Psoas muscle (tissue), 8 donors: Measurements from ENCODE around the gene FAM83F. TPM values are rescaled to one million over a fixed set of nuclear protein-coding genes. Genes with fewer than 3 reads are reported as not detected.
A peak's percentile ranks its signal among the peaks of the same experiment; 100 is the strongest.
"Not testable (repeated sequence)": the region's sequence is repeated elsewhere in the genome, so short reads cannot be mapped to it uniquely, and the experiment has no call there.

ENCODE experiments used
- ATAC-seq, 4 donors: fragments of 200-7000 bp; cut with Tn5 transposase; one replicate each; pipeline ENCODE4 v1.9.1; 2020; ENCODE audit warnings: moderate library complexity in 3 of 4, mild to moderate bottlenecking in 2 of 4
- DNase-seq, 2 donors: peaks; one replicate each; pipeline ENCODE4 v3.0.0-alpha.2; 2020
- H3K27ac ChIP-seq: fragments of 200-600 bp; one replicate; pipeline ENCODE4 v1.8.0; 2022
- H3K27me3 ChIP-seq, 3 donors: fragments of 200-600 bp in 1 of 3; one replicate each; pipeline versions ENCODE4 v1.6.1 to v1.8.0; 2013 to 2022; ENCODE audit warnings: low read length in 2 of 3, mild to moderate bottlenecking in 2 of 3, moderate library complexity in 1 of 3; ENCODE audit not compliant: insufficient read depth in 3 of 3
- H3K36me3 ChIP-seq, 2 donors: fragments of 200-600 bp in 1 of 2; one replicate each; pipeline versions ENCODE4 v1.6.1 to v1.8.0; 2013 to 2022; ENCODE audit warnings: low read depth in 1 of 2, mild to moderate bottlenecking in 1 of 2, moderate library complexity in 1 of 2; ENCODE audit not compliant: insufficient read depth in 1 of 2
- H3K4me1 ChIP-seq: fragments of 200-600 bp; one replicate; pipeline ENCODE4 v1.8.0; 2022
- H3K4me3 ChIP-seq: fragments of 200-600 bp; one replicate; pipeline ENCODE4 v1.8.0; 2022; ENCODE audit warnings: mild to moderate bottlenecking
- H3K9me3 ChIP-seq: fragments of 200-600 bp; one replicate; pipeline ENCODE4 v1.8.0; 2022
- CTCF ChIP-seq: fragments of 200-600 bp; IDR thresholded peaks from one replicate; pipeline ENCODE4 v1.8.0; 2022; ENCODE audit warnings: antibody characterized with exemption
- WGBS, 3 donors: extraction: QIAGEN DNeasy Blood & Tissue Kit; methylation state at CpG; one replicate each; pipeline versions ENCODE4 v1.1.6 to v1.1.7; 2013; 5-methylcytosine and 5-hydroxymethylcytosine counted together
- intact Hi-C, 2 donors: fragments of 100-400 bp; cut with DNase I; formaldehyde crosslinking; loops; one replicate each; pipeline versions ENCODE4 v1.11.0 to v1.14.2; 2022
- polyA plus RNA-seq, 3 donors: library from polyadenylated mRNA; stranded (reverse); fragments of 200-250 nt; gene quantifications; one replicate each; pipeline ENCODE4 v1.2.3, GENCODE V29; 2013
- total RNA-seq, 4 donors: library from RNA; stranded (reverse); fragmentation: NEBNext Ultra II Directional in 2 of 4; extraction: Animal tissue kit (Norgen Biotek cat#: 25700) in 2 of 4; gene quantifications; one replicate each; pipeline versions ENCODE4 v1.2.1 to v1.2.4, GENCODE V29; 2021 to 2023
- donor health status: healthy with polysubstance abuse.
- donor health status: DM: no; HTN: no; CAD: no; lungs with moderate emphysema.
- donor health status: Bipolar disorder and iron deficiency.
- donor health status: healthy.
- donor health status: DM: yes; HTN: yes; CAD: no.
- donor health status: DM: no; HTN: no; CAD: no.
- donor health status: DM: no; HTN: no; CAD: no.
- donor health status: DM: yes; HTN: yes; CAD: no.

FAM83F gene
- total and polyA plus RNA-seq, 7 donors, result under 0.01 to 0.10 (median 0.03) TPM; not detected in 1

- H3K9me3 ChIP-seq, result no peaks in the 10 kb centered on the region
- H3K4me3 ChIP-seq, result no peak overlapping the region
- no peaks in the 10 kb centered on the region for H3K4me1 ChIP-seq
- no peaks in the 10 kb centered on the region for H3K36me3 ChIP-seq
- no peak overlapping the region for H3K27ac ChIP-seq
- H3K27me3 ChIP-seq, result peaks cover 0 to 5% (median 5%) of the 10 kb centered on the region in 3 donors
- intact Hi-C loops, result loop anchor here in 1 of 2 donors (5.0 kb wide), 2 partner anchors 400 to 485 kb away; no protein-coding TSS in a partner anchor
- no peak for TF ChIP-seq CTCF
- DNase-seq (no peak), ATAC-seq (no peak)
- 63 to 80% (median 69%) methylated on average over 11 of the region's 11 CpGs for WGBS, 3 donors
Observed at GRCh38 chr22:40022536-40023240, 27.9 kb downstream of the FAM83F start.

GRCh38 chr22:40023341-40023841 lies 28.6 kb downstream of the FAM83F start:
- intact Hi-C loops, result loop anchor here in 1 of 2 donors (5.0 kb wide), 2 partner anchors 401 to 486 kb away; no protein-coding TSS in a partner anchor
- H3K9me3 ChIP-seq, result no peaks in the 10 kb centered on the region
- no peaks in the 10 kb centered on the region for H3K4me1 ChIP-seq
- ATAC-seq (no peak), DNase-seq (no peak)
- H3K36me3 ChIP-seq, result no peaks in the 10 kb centered on the region
- no peak for TF ChIP-seq CTCF
- H3K4me3 ChIP-seq, result no peak overlapping the region
- peaks cover 0 to 5% (median 5%) of the 10 kb centered on the region in 3 donors for H3K27me3 ChIP-seq
- H3K27ac ChIP-seq, result no peak overlapping the region
- WGBS, 3 donors, result 65 to 68% (median 67%) methylated on average over 16 of the region's 16 CpGs

- peaks cover 0 to 5% (median 5%) of the 10 kb centered on the region in 3 donors for H3K27me3 ChIP-seq
- 26 to 35% (median 26%) methylated on average over 16 of the region's 16 CpGs for WGBS, 3 donors
- H3K4me1 ChIP-seq, result no peaks in the 10 kb centered on the region
- no peaks in the 10 kb centered on the region for H3K9me3 ChIP-seq
- DNase-seq (peak; percentile 54 to 81), ATAC-seq (peak; percentile 70 to 95 (median 83))
- H3K27ac ChIP-seq, result no peak overlapping the region
- no peak overlapping the region for H3K4me3 ChIP-seq
- peak; percentile 76 for TF ChIP-seq CTCF
- intact Hi-C loops, result loop anchor here (1.0 to 5.0 kb wide), 5 partner anchors 402 to 490 kb away; no protein-coding TSS in a partner anchor
- H3K36me3 ChIP-seq, result no peaks in the 10 kb centered on the region
Observed at GRCh38 chr22:40024201-40025061, 29.7 kb downstream of the FAM83F start.

- not testable (repeated sequence) for H3K9me3 ChIP-seq, H3K27me3 ChIP-seq, DNase-seq, H3K4me1 ChIP-seq, H3K27ac ChIP-seq, H3K4me3 ChIP-seq, H3K36me3 ChIP-seq
- 33 to 41% (median 35%) methylated on average over 5 of the region's 5 CpGs for WGBS, 3 donors
- peak in 2 of 4 donors; percentile 16 to 37 for ATAC-seq
- intact Hi-C loops, result loop anchor here in 1 of 2 donors (2.0 to 5.0 kb wide), 2 partner anchors 402 to 468 kb away; no protein-coding TSS in a partner anchor
Observed at GRCh38 chr22:40025062-40025379, 30.3 kb downstream of the FAM83F start.

- peaks cover 0 to 5% (median 5%) of the 10 kb centered on the region in 3 donors for H3K27me3 ChIP-seq
- DNase-seq (no peak), ATAC-seq (no peak)
- intact Hi-C loops, result loop anchor here in 1 of 2 donors (2.0 to 5.0 kb wide), 2 partner anchors 403 to 469 kb away; no protein-coding TSS in a partner anchor
- no peaks in the 10 kb centered on the region for H3K9me3 ChIP-seq
- no peak overlapping the region for H3K4me3 ChIP-seq
- WGBS, 3 donors, result 89 to 91% (median 89%) methylated on average over 10 of the region's 10 CpGs
- H3K36me3 ChIP-seq, result no peaks in the 10 kb centered on the region
- no peak overlapping the region for H3K27ac ChIP-seq
- no peak for TF ChIP-seq CTCF
- H3K4me1 ChIP-seq, result no peaks in the 10 kb centered on the region
Observed at GRCh38 chr22:40025856-40026255, 31.1 kb downstream of the FAM83F start.
